ENCODE measurements around the gene SELENOM.

The SELENOM gene

GRCh38 chr22:31089160-31090100 lies 17.9 kb downstream of the SELENOM start:
- no peaks in the 10 kb centered on the region for H3K27me3 ChIP-seq
- peaks cover 35% of the 10 kb centered on the region for H3K36me3 ChIP-seq
- TF ChIP-seq CTCF (IDR thresholded peaks at IDR 0.05): peak; percentile 74
- no peak overlapping the region for H3K4me3 ChIP-seq (ENCODE audit: low read depth in 1 of 2, low read length in 1 of 2)
- H3K4me1 ChIP-seq (ENCODE audit: control insufficient read depth in 1 of 2, insufficient read depth in 1 of 2, low read depth in 1 of 2, low read length in 1 of 2): peaks cover 8 to 13% of the 10 kb centered on the region in 2 experiments
- no peak overlapping the region for H3K27ac ChIP-seq
- H3K9me3 ChIP-seq: no peaks in the 10 kb centered on the region

- TF ChIP-seq CTCF (IDR thresholded peaks at IDR 0.05): no peak
- H3K36me3 ChIP-seq: peaks cover 33% of the 10 kb centered on the region
- H3K27me3 ChIP-seq: no peaks in the 10 kb centered on the region
Measured at GRCh38 chr22:31088233-31088986, 19.0 kb downstream of the SELENOM start.

GRCh38 chr22:31087744-31088215 lies 19.6 kb downstream of the SELENOM start:
- no peak for TF ChIP-seq CTCF (IDR thresholded peaks at IDR 0.05)
- Histone ChIP-seq H3K9me3 (no peaks in the 10 kb centered on the region), H3K4me1 (ENCODE audit: control insufficient read depth in 1 of 2, insufficient read depth in 1 of 2, low read depth in 1 of 2, low read length in 1 of 2) (peaks cover 14 to 24% of the 10 kb centered on the region in 2 experiments), H3K27ac (no peak overlapping the region), H3K4me3 (ENCODE audit: low read depth in 1 of 2, low read length in 1 of 2) (no peak overlapping the region), H3K27me3 (no peaks in the 10 kb centered on the region), H3K36me3 (peaks cover 30% of the 10 kb centered on the region)

More at GRCh38 chr22:31088233-31088986, 19.0 kb downstream of the SELENOM start:
- no peak overlapping the region for H3K4me3 ChIP-seq (ENCODE audit: low read depth in 1 of 2, low read length in 1 of 2)
- H3K27ac ChIP-seq: no peak overlapping the region
- H3K4me1 ChIP-seq (ENCODE audit: control insufficient read depth in 1 of 2, insufficient read depth in 1 of 2, low read depth in 1 of 2, low read length in 1 of 2): peaks cover 14 to 21% of the 10 kb centered on the region in 2 experiments
- no peaks in the 10 kb centered on the region for H3K9me3 ChIP-seq

GRCh38 chr22:31086703-31087330 lies 20.6 kb downstream of the SELENOM start:
- peaks cover 29% of the 10 kb centered on the region for H3K36me3 ChIP-seq
- H3K27ac ChIP-seq: no peak overlapping the region
- TF ChIP-seq CTCF (IDR thresholded peaks at IDR 0.05): no peak
- peaks cover 21 to 32% of the 10 kb centered on the region in 2 experiments for H3K4me1 ChIP-seq (ENCODE audit: control insufficient read depth in 1 of 2, insufficient read depth in 1 of 2, low read depth in 1 of 2, low read length in 1 of 2)
- H3K27me3 ChIP-seq: no peaks in the 10 kb centered on the region
- H3K4me3 ChIP-seq (ENCODE audit: low read depth in 1 of 2, low read length in 1 of 2): no peak overlapping the region
- no peaks in the 10 kb centered on the region for H3K9me3 ChIP-seq

GRCh38 chr22:31085928-31086327 lies 21.4 kb downstream of the SELENOM start:
- Histone ChIP-seq H3K4me3 (ENCODE audit: low read depth in 1 of 2, low read length in 1 of 2) (no peak overlapping the region), H3K9me3 (no peaks in the 10 kb centered on the region), H3K27ac (no peak overlapping the region), H3K4me1 (ENCODE audit: control insufficient read depth in 1 of 2, insufficient read depth in 1 of 2, low read depth in 1 of 2, low read length in 1 of 2) (peaks cover 30 to 41% of the 10 kb centered on the region in 2 experiments), H3K27me3 (no peaks in the 10 kb centered on the region), H3K36me3 (peaks cover 20% of the 10 kb centered on the region)
- no peak for TF ChIP-seq CTCF (IDR thresholded peaks at IDR 0.05)

Measured in neutrophil (primary cell).